GM19468 (cell line): ENCODE data around the gene RAB44.

Source experiments
- ATAC-seq: cut with Tn5 transposase; IDR thresholded peaks from one replicate; pipeline ENCODE4 v1.9.1; 2021; ENCODE audit warnings: mild to moderate bottlenecking, moderate library complexity, moderate number of reproducible peaks; ENCODE audit not compliant: unreplicated experiment; ENCODE audit errors: extremely low read depth

Gene RAB44

GRCh38 chr6:36727505-36728021, 29.9 kb downstream of the RAB44 start:
- ATAC-seq: no peak

- no peak for ATAC-seq
Observed at GRCh38 chr6:36728289-36729160, 30.9 kb downstream of the RAB44 start.

- no peak for ATAC-seq
Observed at GRCh38 chr6:36729161-36729524, 31.5 kb downstream of the RAB44 start.

- ATAC-seq: no peak
Observed at GRCh38 chr6:36730424-36731380, 33.1 kb downstream of the RAB44 start.

- no peak for ATAC-seq
Observed at GRCh38 chr6:36731622-36732310, 34.1 kb downstream of the RAB44 start.

- no peak for ATAC-seq
Observed at GRCh38 chr6:36733300-36733699, 35.7 kb downstream of the RAB44 start.

GRCh38 chr6:36734486-36735060, 36.9 kb downstream of the RAB44 start:
- ATAC-seq: no peak

GRCh38 chr6:36735110-36736071, 37.8 kb downstream of the RAB44 start:
- ATAC-seq: no peak

- no peak for ATAC-seq
Observed at GRCh38 chr6:36737043-36737785, 39.6 kb downstream of the RAB44 start.

GRCh38 chr6:36738108-36738507, 40.5 kb downstream of the RAB44 start:
- no peak for ATAC-seq

GRCh38 chr6:36739947-36740817, 42.6 kb downstream of the RAB44 start:
- no peak for ATAC-seq

- no peak for ATAC-seq
Observed at GRCh38 chr6:36740818-36741179, 43.2 kb downstream of the RAB44 start.

- no peak for ATAC-seq
Observed at GRCh38 chr6:36742146-36742545, 44.5 kb downstream of the RAB44 start.

- no peak for ATAC-seq
Observed at GRCh38 chr6:36743032-36743431, 45.4 kb downstream of the RAB44 start.

GRCh38 chr6:36743538-36744303, 46.1 kb downstream of the RAB44 start:
- no peak for ATAC-seq

GRCh38 chr6:36744304-36744673, 46.7 kb downstream of the RAB44 start:
- no peak for ATAC-seq

- no peak for ATAC-seq
Observed at GRCh38 chr6:36745283-36745682, 47.7 kb downstream of the RAB44 start.
